Measurements from ENCODE around the gene AFG1L. TPM values are rescaled to one million over a fixed set of nuclear protein-coding genes. Genes with fewer than 3 reads are reported as not detected.
"Not testable (repeated sequence)": the region's sequence is repeated elsewhere in the genome, so short reads cannot be mapped to it uniquely, and the experiment has no call there.

AFG1L gene
- polyA plus RNA-seq, 12 donors: 4.0 to 11.5 (median 5.7) TPM; not detected in 1

GRCh38 chr6:108555399-108556052 is 260.7 kb downstream of the AFG1L start:
- no peak for DNase-seq

- DNase-seq: no peak
Measured at GRCh38 chr6:108556250-108556649, 261.4 kb downstream of the AFG1L start.

- DNase-seq: no peak
Measured at GRCh38 chr6:108556866-108557493, 262.1 kb downstream of the AFG1L start.

- peak; percentile 45 for DNase-seq
Measured at GRCh38 chr6:108557494-108558371, 262.9 kb downstream of the AFG1L start.

- peak; percentile 99 for DNase-seq
Measured at GRCh38 chr6:108558372-108559096, 263.7 kb downstream of the AFG1L start.

GRCh38 chr6:108559097-108559883 is 264.4 kb downstream of the AFG1L start:
- peak; percentile 86 for DNase-seq

GRCh38 chr6:108559884-108560462 is 265.1 kb downstream of the AFG1L start:
- peak; percentile 87 for DNase-seq

- peak; percentile 81 for DNase-seq
Measured at GRCh38 chr6:108560463-108561308, 265.8 kb downstream of the AFG1L start, which contains the start of gene FOXO3. TSS of gene FOXO3 (plus strand) at chr6:108560917. CDS start at chr6:108561209, 292 bp downstream.

GRCh38 chr6:108561309-108561647 is 266.4 kb downstream of the AFG1L start:
- not testable (repeated sequence) for DNase-seq

- DNase-seq: no peak
Measured at GRCh38 chr6:108561742-108562502, 267.1 kb downstream of the AFG1L start.

GRCh38 chr6:108562503-108562993 is 267.7 kb downstream of the AFG1L start:
- peak; percentile 41 for DNase-seq

- DNase-seq: no peak
Measured at GRCh38 chr6:108563292-108563691, 268.4 kb downstream of the AFG1L start.

- no peak for DNase-seq
Measured at GRCh38 chr6:108564178-108564577, 269.3 kb downstream of the AFG1L start.

GRCh38 chr6:108565091-108565766 is 270.4 kb downstream of the AFG1L start:
- DNase-seq: no peak

GRCh38 chr6:108565893-108566292 is 271.0 kb downstream of the AFG1L start:
- DNase-seq: peak; percentile 60

GRCh38 chr6:108566406-108566805 is 271.6 kb downstream of the AFG1L start:
- DNase-seq: no peak

GRCh38 chr6:108568101-108568500 is 273.2 kb downstream of the AFG1L start:
- no peak for DNase-seq

Data from muscle of arm (tissue), 12 donors.